Measurements from ENCODE around the gene SOCS6. TPM values are rescaled to one million over a fixed set of nuclear protein-coding genes. Genes with fewer than 3 reads are reported as not detected.

SOCS6 gene
- total and polyA plus RNA-seq, 2 experiments from 2014 or later: 14.4 to 35.3 TPM

- no peaks in the 10 kb centered on the region for H3K4me1 ChIP-seq (ENCODE audit: insufficient read depth)
- no peaks in the 10 kb centered on the region for H3K36me3 ChIP-seq (replicated peaks; ENCODE audit: insufficient read depth, low read depth)
- H3K27ac ChIP-seq: no peak overlapping the region
- no peaks in the 10 kb centered on the region for H3K9me3 ChIP-seq (ENCODE audit: low read depth)
- no peaks in the 10 kb centered on the region for H3K9me2 ChIP-seq (replicated peaks; ENCODE audit: insufficient read depth)
- H3K4me2 ChIP-seq: no peak overlapping the region
- no peaks in the 10 kb centered on the region for H3K27me3 ChIP-seq
- 75% methylated on average over 2 of the region's 2 CpGs for WGBS (ENCODE audit: low lambda C conversion rate, missing lambda C conversion rate)
- H3K79me2 ChIP-seq: peaks cover 5% of the 10 kb centered on the region
- DNase-seq (ENCODE audit: low spot score): no peak
- H2AFZ ChIP-seq: no peak overlapping the region
- no peak overlapping the region for H3K4me3 ChIP-seq
- TF ChIP-seq CTCF (IDR thresholded peaks at IDR 0.05; ENCODE audit: poor library complexity) (no peak), EZH2phosphoT487 (IDR thresholded peaks at IDR 0.05; ENCODE audit: low read depth, severe bottlenecking, unreplicated experiment) (no peak), EZH2 (IDR thresholded peaks at IDR 0.05; ENCODE audit: borderline replicate concordance) (no peak)
- peaks cover under 1% of the 10 kb centered on the region for H4K20me1 ChIP-seq (ENCODE audit: insufficient read depth, poor library complexity, severe bottlenecking)
Observed at GRCh38 chr18:70284976-70285620, 3.7 kb upstream of the SOCS6 start.

- Histone ChIP-seq H2AFZ (peak overlapping the region; percentile 93), H3K4me1 (ENCODE audit: insufficient read depth) (peaks cover 19% of the 10 kb centered on the region), H3K27me3 (no peaks in the 10 kb centered on the region), H3K4me2 (peak overlapping the region; percentile 87), H3K9me3 (ENCODE audit: low read depth) (no peaks in the 10 kb centered on the region), H3K4me3 (no peak overlapping the region), H3K27ac (peak overlapping the region; percentile 97), H3K9me2 (replicated peaks; ENCODE audit: insufficient read depth) (no peaks in the 10 kb centered on the region), H3K79me2 (peaks cover 32% of the 10 kb centered on the region), H4K20me1 (ENCODE audit: insufficient read depth, poor library complexity, severe bottlenecking) (peaks cover 24% of the 10 kb centered on the region), H3K36me3 (replicated peaks; ENCODE audit: insufficient read depth, low read depth) (no peaks in the 10 kb centered on the region)
- 96% methylated on average over 2 of the region's 2 CpGs for WGBS (ENCODE audit: low lambda C conversion rate, missing lambda C conversion rate)
- TF ChIP-seq EZH2 (IDR thresholded peaks at IDR 0.05; ENCODE audit: borderline replicate concordance): no peak
- TF ChIP-seq CTCF (IDR thresholded peaks at IDR 0.05; ENCODE audit: poor library complexity): no peak
- TF ChIP-seq EZH2phosphoT487 (IDR thresholded peaks at IDR 0.05; ENCODE audit: low read depth, severe bottlenecking, unreplicated experiment): no peak
- no peak for DNase-seq (ENCODE audit: low spot score)
Observed at GRCh38 chr18:70287731-70288130, 1.1 kb upstream of the SOCS6 start.

DNA sequence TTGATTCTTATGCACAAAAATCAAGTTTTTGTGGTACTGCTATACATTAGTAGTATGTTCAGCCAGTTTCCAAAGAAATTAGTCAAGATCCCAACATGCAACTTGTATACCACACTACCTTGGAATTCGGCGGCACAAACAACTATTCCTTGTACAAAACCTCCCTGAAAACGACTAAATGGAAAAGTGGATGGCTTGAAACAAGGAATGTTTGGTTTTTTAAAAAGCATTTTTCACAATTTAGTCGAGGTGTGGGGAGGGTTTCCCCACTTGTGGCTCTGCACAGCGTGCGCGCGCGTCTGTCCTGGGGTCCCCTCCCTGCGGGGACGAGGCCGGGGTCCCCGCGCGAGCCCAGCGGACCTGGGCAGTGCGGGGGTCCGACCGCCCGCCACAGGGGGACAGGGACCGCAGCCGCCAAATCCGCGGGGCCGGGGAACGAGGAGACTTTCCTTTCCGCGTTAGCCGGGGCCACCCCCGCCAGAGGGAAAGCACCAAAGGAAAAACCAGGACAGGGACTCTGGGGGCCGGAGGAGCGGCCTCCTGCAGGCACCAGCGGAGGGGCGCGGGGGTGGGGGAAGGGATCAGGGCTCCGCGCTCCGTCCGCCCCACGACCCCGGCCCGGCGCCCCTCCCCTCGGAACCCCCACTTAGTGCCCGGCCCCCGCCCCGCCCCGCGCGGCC is 534 bp upstream of the SOCS6 start:
- Histone ChIP-seq H3K9me3 (ENCODE audit: low read depth) (no peaks in the 10 kb centered on the region), H3K27me3 (no peaks in the 10 kb centered on the region), H3K27ac (peak overlapping the region; percentile 97), H3K4me2 (peak overlapping the region; percentile 87), H3K36me3 (replicated peaks; ENCODE audit: insufficient read depth, low read depth) (no peaks in the 10 kb centered on the region), H3K4me3 (peak overlapping the region; percentile 87), H3K79me2 (peaks cover 37% of the 10 kb centered on the region), H2AFZ (peak overlapping the region; percentile 93), H4K20me1 (ENCODE audit: insufficient read depth, poor library complexity, severe bottlenecking) (peaks cover 29% of the 10 kb centered on the region), H3K9me2 (replicated peaks; ENCODE audit: insufficient read depth) (no peaks in the 10 kb centered on the region), H3K4me1 (ENCODE audit: insufficient read depth) (peaks cover 21% of the 10 kb centered on the region)
- DNase-seq (ENCODE audit: low spot score): peak; percentile 75
- WGBS (ENCODE audit: low lambda C conversion rate, missing lambda C conversion rate): 3% methylated on average over 12 of the region's 50 CpGs
- TF ChIP-seq CTCF (IDR thresholded peaks at IDR 0.05; ENCODE audit: poor library complexity) (no peak), EZH2phosphoT487 (IDR thresholded peaks at IDR 0.05; ENCODE audit: low read depth, severe bottlenecking, unreplicated experiment) (no peak), EZH2 (IDR thresholded peaks at IDR 0.05; ENCODE audit: borderline replicate concordance) (no peak)
